ENCODE data around the gene RHOC. TPM values are rescaled to one million over a fixed set of nuclear protein-coding genes. Genes with fewer than 3 reads are reported as not detected.

Gene RHOC
- polyA plus RNA-seq, 5 donors = 194 to 282 (median 217) TPM

DNA sequence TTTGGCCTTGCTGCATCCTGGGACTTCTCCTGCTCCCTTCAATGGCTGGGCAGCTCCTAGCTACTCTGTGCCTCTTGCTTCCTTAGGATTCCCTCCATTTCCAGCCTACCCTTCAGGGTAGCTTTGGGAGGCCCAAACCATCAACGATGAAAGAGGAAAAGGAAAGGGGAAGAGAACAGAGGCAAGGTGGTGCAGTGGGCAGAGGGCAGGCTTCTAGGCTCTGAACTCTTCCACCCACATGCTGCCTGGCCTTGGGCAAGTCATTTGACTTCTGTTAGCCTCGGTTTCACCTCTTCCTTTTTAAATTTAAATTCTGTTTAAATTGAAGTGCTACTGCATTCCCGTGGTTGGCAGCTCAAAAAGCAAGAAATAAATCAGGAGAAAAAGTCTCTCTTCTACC, 13.9 kb upstream of the RHOC start:
- DNase-seq = no peak

DNA sequence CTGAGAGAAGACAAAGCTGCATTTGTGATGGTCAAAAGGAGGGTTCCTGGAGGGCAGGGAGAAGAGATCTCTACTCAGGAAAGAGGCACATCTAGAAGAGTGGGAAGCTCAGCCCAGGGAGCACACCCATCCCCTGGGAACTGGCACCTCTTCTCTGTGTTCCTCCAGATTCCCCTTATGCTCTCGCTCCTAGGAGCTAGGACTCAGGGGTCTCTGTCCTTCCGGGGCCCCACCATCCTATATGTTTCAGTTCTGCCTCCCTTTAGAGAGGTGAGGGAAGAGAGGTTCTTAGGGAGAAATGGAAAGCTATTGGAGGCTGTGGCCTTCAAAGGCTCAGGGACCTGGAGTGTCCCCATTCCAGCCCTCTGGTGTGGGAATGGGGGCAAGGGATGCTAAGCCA, 12.8 kb upstream of the RHOC start:
- no peak for DNase-seq

DNA sequence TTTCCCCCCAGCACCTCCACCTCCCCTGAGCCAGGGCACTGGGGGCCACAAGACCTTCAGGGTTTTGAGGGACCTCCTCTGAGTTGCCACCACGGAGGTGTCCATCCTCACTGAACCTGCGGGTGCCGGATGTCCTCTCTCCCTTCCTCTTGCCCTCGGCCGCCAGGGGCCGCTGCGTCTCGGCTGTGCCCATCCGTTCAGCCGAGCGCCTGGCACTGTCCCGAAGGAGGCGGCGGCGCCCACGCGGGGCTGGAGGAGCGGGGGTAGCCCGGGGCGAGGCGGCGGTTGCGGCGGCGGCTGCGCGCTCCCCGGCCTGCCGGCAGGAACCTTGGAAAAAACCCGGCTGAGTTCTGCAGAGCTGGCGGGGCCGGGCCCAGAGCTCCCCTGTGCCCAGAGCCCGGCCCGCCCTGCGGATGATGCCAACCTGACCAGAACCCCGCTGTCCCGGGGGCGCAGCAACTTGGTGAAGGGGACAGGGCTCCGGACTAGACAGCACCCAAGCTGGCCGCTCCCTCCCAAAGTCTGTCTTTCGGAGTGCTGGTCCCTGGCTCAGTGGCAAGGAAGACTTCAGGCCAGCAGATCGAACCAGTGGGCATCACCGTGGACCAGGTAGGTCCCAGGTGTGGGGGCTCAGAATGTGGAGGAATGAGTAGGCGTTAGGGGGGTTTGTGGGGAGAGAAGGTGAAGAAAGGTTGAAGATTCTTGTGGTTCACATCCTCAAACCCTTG, 11.9 kb upstream of the RHOC start:
- no peak for DNase-seq

DNA sequence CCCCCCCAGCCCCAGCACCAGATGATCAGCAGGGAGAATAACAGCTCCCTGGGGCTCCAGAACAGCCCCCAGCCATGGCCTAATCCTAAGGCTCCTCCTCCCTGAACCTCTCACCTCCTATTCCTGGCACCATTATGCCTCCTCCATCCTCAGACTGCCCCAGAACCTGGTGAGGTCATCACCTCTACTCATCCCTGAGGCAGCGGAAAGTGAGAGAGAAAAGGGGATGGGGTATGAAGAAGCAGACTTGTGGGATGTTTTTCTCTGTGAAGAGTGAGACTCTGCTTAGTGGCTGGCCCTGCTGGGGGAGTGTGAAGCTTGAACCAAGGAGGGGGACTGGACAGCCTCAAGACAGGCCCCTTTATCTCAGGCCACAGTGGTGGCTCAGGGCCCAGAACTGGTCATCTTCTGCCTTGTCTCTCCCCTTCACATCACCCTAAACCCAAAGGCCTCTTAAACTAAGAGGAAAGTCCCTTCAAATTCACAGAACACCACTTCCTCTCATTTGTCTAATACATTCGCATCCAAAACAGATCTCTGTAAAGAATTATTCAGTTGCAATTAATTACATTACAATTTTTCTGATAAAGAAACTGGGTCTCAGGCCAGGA, 10.4 kb upstream of the RHOC start:
- no peak for DNase-seq

DNA sequence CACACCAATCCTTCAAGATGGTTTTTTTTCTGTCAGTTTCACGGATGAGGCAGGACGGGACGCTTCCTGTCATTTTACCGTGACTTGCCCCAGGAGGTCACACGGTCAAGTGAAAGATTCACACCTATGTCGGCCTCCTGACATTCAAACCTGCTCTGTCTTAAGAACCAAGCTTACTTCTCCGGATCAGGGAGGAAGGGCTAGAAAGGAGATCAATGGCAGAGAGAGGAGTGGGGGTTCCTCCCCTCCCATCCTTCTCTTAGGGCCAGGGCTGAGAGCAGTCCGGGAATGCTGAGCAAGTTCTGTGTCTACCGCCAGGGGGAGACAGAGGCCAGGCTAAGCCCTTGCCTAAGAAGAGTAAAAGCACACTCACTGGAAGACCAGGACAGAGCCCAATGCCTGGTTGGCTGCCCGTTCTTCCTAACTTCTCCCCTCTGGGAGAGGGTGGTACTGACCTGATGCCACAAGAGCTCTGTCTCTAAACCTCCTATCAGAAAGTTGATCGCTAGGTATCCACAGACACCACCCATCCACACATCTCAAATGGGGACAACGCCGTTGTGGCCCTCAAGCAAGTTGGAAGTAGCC, 9.3 kb upstream of the RHOC start:
- peak; percentile 83 to 90 for DNase-seq

DNA sequence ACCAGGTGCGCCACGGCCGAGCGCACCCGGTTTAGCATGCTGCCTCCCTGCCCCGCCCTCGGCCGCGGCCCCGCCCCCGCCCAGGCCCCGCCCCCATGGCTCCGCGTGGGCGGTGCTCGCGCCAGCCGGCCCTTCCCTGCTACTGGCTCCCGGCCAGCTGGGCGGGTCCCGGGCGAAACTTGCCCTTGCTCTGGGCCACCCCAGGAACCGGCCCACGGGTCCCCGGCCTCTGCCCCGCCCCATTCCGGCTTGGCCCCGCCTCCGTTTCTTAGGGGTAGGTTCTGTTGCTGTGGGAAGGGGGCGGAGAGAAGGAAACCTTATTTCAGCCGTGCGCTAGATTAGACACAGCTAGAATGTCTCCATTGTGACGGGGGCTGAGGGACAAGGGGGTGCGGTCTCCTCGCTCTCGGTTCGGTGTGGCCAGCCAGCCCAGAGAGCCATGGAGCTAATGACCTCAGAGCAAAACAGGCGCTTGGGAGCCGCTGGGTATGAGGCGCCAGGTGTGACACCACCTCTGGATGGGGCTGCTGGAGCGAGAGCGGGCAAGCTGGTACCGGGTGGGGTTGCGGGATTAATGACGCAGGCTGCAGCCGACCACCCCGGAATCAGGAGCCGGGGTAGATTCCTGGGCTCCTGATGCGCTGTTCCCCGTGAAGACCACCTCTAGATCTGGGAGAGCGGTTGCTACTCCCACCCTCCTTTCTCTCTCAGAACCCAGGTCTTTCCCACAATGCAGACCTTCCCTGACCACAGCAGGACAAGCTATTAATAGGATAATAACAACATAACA, 8.5 kb upstream of the RHOC start, which contains the start of gene PPM1J:
Gene PPM1J, minus strand, starts transcription at position 69 of the 790 bp plus-strand sequence. Its CDS starts 31 bp downstream, at position 38.
- peak; percentile 83 to 85 for DNase-seq

DNA sequence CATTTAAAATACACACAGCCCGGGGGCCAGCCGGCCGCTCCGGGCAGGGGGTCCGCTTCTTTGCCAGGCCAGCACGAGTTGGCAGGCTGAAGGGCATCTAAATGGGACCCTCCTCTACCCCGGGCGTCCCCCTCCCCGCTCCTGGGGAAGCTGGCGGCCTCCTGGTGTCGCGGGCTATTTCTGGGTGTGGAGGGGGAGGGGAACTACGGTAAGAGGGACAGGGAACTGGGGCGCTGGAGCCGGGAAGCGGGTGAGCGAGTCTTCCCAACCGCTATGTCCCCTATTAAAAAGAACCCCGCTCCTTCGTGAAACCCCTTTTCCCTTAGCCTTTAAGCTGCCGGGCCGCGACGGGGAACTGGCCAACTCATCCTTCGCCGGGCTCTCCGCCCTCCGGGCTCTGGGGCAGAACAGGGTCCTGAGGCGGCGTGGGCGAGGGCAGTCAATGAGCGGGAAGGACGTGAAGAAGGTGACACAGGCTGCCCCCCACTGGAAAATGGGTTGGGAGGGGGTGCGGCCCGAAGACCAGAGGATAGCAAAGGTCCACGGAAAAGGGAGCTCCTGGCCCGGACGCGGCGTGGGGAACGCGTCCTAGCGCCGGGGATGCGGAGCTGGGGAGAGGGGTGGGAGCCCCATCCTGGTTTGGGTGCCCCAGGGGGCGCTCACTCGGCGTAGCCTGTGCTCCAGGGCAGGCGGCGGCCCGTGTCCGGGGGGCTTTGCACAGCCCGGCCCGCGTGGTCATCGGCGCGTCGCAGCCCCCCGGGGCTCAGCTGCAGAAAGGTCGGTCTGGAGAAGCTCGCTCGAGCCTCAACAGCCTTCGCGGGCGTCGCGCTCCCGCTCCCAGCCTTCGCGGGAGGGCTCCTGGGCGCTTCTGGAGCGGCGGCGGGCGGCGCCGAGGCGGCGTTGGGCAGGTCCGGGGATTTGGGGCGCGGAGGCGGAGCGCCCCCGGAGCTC, 7.7 kb upstream of the RHOC start:
- DNase-seq = no peak

DNA sequence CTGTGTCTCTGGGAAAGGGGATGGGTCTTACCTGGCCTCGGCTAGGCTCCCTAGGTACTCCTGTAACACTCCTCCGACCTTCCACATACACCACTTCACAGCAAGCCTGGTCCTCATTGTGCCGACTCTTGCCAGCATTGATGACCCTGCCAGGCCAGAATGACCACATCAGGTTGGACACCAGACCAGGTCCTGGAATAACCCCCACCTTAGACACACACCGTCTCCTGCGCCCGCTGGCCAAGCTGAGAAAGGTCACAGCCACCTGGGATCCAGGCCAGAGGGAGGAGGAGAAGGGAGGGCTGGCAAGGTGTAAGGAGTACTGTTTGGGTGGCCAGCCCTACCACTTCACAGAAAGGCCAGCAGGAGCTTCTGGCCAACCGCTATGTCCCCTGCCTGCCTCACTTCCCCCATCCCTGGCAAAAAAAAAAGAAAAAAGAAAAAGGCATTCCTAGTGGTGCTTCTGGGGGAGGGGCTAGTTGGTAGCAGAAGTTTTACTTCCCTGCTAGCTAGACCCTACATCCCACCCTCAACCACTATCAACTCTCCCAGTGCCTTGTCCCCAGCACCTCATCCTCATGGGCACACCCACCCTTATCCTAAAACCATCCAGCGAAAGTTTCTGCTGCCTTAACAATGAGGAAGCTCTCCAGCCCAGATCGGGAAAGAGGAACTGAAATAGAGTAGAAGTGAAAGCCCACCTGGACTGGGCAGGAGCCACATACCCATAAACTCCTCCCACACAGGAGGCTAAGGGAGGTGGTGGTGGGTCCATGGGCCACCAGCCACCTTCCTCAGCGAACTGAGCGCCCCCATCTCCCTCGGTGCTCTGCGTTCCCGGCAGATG, 6.8 kb upstream of the RHOC start:
- DNase-seq = no peak

DNA sequence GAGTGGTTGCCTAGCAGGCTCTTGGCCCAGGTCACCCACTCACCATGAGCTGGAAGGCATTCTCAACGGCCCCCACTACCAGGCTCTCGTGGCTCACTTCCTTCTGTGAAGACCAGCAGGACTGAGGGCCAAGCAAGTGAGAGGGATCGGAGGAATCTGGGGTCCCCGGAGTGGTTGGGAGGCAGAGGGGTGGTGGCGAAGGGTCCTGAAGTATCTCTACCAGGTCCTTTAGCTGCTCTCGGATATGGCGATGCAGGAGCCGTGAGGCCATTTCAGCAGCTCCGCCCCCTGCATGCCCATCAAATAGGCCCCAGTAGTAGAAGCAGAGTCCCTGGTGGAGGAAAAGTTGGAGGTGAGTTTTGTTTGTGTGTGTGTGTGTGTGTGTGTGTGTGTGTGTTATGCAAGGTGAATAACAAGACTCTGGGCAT, 5.8 kb upstream of the RHOC start:
- DNase-seq = no peak

DNA sequence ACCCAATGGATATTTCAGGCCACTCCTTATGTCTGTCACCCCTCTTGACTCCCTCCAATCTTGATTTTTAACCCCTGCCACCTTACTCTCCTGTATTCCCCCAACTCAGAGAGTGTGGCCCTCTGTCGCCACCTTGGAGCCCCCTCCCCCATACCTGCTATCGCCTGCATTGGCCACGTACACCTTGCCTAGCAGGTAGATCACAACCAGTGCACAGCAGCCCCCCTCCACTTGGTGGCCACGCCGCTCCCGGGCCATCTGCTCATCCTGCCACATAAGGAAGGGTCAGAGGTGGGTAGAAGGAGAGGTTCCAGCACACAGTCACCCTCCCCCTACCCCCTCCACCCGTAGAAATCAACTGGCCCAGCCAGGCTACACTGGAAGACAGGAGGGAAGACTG, 5.3 kb upstream of the RHOC start:
- no peak for DNase-seq

DNA sequence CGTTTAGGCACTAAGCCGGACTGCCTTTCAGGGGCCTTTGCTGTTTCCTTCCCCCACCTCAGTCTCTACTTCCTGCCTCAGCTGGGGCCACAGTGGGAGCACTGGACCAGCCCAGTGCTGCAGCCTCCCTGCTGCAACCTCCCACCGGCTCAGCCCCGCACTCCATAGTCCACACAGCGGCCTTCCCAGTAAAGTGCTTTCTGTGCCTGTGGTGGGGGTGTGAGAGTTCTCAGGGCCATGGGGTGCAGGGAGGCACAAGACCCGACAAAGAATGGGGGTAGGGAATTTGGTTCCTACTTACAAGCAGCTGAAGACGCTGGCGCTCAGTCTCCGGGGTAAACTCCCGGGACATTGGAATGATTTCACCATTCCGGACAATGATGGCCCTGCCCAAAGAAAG, 4.7 kb upstream of the RHOC start:
- no peak for DNase-seq

DNA sequence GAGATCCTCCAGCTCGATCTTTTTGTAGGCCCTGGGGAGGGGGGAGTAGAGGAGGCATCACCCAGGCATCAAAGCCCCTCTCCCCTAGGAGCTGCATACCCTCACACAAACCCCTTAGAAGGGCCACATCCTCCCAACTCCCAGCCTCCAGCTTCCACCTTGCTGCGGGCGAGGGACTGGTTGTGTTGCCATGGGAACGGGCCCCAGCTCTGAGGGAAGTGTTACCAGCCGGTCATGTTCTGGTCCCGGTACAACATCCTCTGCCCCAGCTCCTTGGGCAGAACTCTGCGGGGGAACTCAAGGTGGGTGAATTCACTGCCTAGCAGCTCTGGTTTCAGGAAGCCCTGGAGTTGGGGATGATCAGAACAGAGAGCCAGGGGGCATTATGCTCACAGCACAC, 4.1 kb upstream of the RHOC start:
- no peak for DNase-seq

DNA sequence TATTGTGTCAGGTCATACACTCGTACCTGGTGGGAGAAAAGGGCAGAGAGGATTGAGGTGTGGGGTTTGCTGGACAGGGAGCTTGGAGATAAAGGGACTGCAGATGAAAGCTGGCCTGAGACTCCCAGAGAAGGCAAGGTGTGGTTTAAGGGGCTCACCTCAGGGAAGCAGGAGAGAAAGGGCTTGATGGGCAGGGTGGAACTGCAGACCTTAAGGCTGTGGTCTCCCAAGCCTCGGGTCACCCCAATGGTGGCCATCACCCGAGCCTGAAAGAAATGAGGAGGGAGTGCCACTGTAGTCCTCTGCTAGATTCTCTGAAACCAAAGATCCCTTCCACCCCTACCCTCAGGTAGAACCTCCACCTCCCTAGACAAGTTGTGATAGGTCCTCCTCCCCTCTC, 3.7 kb upstream of the RHOC start:
- DNase-seq = no peak

DNA sequence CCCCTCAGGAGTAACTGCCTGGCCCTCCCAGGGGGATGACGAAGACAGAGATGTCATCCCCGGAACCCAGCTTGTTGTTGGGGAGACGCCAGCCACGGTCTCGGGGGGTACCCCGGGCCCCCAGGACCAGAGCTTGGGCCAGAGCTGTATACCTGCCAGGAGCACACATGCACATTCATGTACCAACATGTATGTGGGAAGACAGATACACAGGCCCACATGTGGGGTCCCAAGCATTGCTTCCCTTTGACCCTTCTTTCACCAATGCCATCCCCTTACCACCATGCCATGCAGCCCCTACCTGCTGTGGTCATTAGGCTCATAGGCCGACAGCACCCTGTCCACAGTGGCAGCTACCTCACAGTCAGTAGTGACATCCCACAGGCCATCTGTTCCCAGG, 3.2 kb upstream of the RHOC start:
- DNase-seq = no peak

DNA sequence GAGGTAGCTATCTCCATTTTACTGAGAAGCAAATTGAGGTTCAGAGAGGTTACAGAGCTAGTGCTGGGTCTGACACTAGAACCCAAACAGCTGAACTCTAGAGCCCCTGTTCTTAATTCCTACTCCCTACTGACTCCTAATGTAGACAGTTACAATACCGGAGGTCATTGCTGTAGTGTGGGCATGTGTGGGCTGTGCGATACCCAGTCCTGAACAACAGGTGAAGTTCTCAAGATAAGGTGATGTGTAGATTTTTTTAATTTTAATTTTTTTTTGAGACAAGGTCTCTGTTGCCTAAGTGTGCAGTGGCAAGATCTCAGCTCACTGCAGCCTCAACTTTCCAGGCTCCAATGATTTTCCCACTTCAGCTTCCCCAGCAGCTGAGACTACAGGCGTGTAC, 1.6 kb upstream of the RHOC start:
- no peak for DNase-seq

DNA sequence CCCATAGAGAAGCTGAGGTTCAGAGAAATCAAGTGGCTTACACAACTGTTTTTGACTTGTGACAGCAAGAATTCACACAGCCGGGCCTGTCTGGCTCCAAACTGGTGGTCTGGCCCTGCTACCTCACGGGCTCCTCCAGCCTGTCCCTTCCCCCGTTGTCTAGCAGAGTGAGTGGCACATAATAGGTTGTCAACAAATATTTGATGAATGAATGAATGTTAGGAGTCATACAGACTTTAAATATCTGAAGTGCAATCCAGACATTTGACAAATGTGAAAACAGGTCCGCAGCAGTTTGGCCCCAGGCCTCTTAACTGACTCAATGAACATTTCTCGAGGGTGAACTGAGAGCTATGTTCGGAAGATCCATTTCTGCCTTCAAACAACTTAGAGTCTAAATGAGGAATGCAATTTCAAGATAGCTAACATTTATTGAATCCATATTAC, 1.1 kb upstream of the RHOC start:
- DNase-seq = no peak

DNA sequence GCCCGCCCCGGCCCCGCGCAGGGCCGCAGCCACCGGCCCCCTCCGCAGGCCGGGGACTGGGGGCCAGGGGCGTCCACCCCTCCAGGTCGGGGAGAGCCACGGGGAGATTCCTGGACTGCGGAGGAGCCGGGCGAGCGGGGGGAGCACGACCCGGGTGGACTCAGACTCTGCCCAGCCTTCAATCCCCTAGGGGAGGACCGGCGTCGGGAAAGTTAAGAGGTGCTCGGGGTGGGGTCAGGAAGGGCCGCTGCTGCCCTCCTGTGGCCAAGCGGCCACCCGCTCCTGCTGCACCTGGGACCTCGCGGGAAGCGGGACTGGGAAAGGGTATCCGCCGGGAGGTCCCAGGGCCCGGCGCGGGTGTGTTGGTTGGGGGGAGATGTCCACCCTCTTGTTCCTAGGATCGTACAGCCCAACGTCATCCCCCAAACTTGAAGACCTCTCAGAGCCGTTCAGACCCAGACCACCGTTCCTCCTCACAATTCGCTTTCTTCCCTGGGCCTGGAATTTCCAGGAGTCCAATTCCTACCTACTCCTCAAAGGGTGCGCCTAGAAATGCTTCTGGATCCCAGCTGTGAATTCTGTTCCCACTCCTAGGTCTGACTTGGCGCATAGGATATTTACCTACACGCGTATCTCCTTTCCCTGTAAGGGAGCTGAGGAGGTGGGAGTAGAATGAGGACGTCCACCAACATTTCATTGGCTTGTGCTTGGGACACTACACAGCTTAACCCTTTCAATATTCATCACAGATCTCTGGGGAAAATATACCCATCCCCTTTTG, 484 bp upstream of the RHOC start:
- DNase-seq = peak; percentile 89

DNA sequence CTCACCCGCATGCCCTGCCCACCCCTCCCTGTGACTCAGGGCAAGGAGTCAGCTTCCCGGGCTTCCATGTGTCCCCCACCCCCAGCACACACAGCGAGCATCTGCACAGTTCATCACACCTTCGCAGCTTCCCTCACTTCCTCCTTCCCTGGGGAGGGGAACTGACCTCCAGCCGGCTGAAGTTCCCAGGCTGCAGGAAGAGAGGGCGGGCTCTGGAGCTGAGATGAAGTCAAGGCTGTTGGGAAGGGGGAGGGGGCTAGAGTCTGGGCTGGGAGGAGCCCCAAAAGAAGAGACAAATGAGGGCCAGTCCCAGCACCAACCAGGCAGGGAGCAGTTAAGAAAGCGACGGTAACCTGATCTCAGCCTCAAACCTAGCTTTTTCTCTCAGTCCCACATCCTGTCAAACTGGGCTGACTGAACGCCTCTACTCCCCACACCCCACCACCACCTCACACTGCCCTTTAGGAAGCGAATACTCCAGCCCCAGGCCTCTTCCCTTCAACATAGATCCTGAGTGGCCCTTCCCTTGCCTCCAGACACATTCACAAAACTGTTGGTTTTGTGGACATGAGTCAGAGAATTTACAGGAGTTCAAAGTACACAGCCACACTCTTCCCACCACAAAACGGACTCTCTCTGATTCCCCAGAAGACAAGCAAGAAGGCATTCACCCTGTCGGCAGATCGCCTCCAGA, 1.8 kb downstream of the RHOC start:
- DNase-seq = peak; percentile 90 to 94
